GM12892 (cell line): ENCODE data around the gene PREX1.
"Not testable (repeated sequence)": the region's sequence is repeated elsewhere in the genome, so short reads cannot be mapped to it uniquely, and the experiment has no call there.

Source experiments
- POLR2A ChIP-seq: IDR thresholded peaks from 2 replicates; pipeline ENCODE4 v1.6.1; 2011; ENCODE audit warnings: low read depth, low read length, control low read depth
- POLR2AphosphoS5 ChIP-seq: IDR thresholded peaks from 2 replicates; pipeline ENCODE4 v1.6.1; 2011; ENCODE audit warnings: low read depth, low read length, control low read depth
- TAF1 ChIP-seq: IDR thresholded peaks from 2 replicates; pipeline ENCODE4 v1.6.1; 2011; ENCODE audit warnings: low read depth, mild to moderate bottlenecking, control low read depth, low read length, borderline replicate concordance

DNA sequence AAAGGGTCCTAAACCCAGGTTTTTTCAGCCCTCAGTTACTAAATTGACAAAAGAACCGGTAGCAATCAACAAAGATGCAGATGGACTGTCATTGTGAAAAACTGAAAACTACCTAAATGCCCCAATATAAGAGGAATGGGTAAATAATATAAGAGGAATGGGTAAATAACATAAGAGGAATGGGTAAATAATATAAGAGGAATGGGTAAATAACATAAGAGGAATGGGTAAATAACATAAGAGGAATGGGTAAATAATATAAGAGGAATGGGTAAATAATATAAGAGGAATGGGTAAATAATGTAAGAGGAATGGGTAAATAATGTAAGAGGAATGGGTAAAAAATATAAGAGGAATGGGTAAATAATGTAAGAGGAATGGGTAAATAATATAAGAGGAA, 15.7 kb downstream of the PREX1 start:
- TF ChIP-seq POLR2A, POLR2AphosphoS5, TAF1: not testable (repeated sequence)
